ENCODE measurements around the gene SETBP1. TPM values are rescaled to one million over a fixed set of nuclear protein-coding genes. Genes with fewer than 3 reads are reported as not detected.

The SETBP1 gene
- total and polyA plus RNA-seq, 2 of the 4 experiments (the other 2 are of a cell fraction): 0.19 to 0.36 TPM

GRCh38 chr18:44898498-44898897 lies 217.8 kb downstream of the SETBP1 start:
- H2AK5ac ChIP-seq (ENCODE audit: low read depth, low read length): no peak overlapping the region
- H3K9me3 ChIP-seq (ENCODE audit: control insufficient read depth, insufficient read depth, low read length): no peaks in the 10 kb centered on the region
- no peak overlapping the region for H2BK20ac ChIP-seq (ENCODE audit: low read depth, low read length)
- POLR2A ChIA-PET (ENCODE audit: unreplicated experiment): interaction anchor here (0.6 kb wide), 1 partner anchor 301 kb away, joined by 3 read pairs; no protein-coding TSS in a partner anchor
- no peak overlapping the region for H3K4me3 ChIP-seq (ENCODE audit: insufficient read depth, low read depth, low read length)
- BruUV-seq (replicated peaks): no TSS peak
- no peak overlapping the region for H3K23ac ChIP-seq (ENCODE audit: low read depth, low read length)
- no peak overlapping the region for H2AFZ ChIP-seq (replicated peaks; ENCODE audit: low read length, poor library complexity)
- TF ChIP-seq RAD21 (IDR thresholded peaks at IDR 0.05; ENCODE audit: low read length) (no peak), MAFK (IDR thresholded peaks at IDR 0.05; ENCODE audit: low read depth, low read length) (no peak), MAZ (IDR thresholded peaks at IDR 0.05; ENCODE audit: borderline replicate concordance, low read depth, low read length) (no peak), SMC3 (IDR thresholded peaks at IDR 0.05; ENCODE audit: low read depth, low read length) (no peak), FOS (IDR thresholded peaks at IDR 0.05; ENCODE audit: low read depth, low read length) (no peak), BHLHE40 (IDR thresholded peaks at IDR 0.05; ENCODE audit: low read depth, low read length) (no peak), CEBPB (IDR thresholded peaks at IDR 0.05; ENCODE audit: low read depth, low read length) (no peak), POLR2A (IDR thresholded peaks at IDR 0.05; ENCODE audit: low read depth, low read length) (no peak), NFE2L2 (IDR thresholded peaks at IDR 0.05; ENCODE audit: low read depth, low read length) (no peak), ELK1 (IDR thresholded peaks at IDR 0.05; ENCODE audit: borderline replicate concordance, low read depth, low read length) (no peak), RCOR1 (IDR thresholded peaks at IDR 0.05; ENCODE audit: insufficient replicate concordance, low read length) (no peak), RFX5 (IDR thresholded peaks at IDR 0.05; ENCODE audit: low read depth, low read length) (no peak)
- TF ChIP-seq, protein P1, sequence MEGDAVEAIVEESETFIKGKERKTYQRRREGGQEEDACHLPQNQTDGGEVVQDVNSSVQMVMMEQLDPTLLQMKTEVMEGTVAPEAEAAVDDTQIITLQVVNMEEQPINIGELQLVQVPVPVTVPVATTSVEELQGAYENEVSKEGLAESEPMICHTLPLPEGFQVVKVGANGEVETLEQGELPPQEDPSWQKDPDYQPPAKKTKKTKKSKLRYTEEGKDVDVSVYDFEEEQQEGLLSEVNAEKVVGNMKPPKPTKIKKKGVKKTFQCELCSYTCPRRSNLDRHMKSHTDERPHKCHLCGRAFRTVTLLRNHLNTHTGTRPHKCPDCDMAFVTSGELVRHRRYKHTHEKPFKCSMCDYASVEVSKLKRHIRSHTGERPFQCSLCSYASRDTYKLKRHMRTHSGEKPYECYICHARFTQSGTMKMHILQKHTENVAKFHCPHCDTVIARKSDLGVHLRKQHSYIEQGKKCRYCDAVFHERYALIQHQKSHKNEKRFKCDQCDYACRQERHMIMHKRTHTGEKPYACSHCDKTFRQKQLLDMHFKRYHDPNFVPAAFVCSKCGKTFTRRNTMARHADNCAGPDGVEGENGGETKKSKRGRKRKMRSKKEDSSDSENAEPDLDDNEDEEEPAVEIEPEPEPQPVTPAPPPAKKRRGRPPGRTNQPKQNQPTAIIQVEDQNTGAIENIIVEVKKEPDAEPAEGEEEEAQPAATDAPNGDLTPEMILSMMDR (conservative IDR thresholded peaks at IDR 0.05; ENCODE audit: low read depth, low read length): no peak
- TF ChIP-seq, protein P2, sequence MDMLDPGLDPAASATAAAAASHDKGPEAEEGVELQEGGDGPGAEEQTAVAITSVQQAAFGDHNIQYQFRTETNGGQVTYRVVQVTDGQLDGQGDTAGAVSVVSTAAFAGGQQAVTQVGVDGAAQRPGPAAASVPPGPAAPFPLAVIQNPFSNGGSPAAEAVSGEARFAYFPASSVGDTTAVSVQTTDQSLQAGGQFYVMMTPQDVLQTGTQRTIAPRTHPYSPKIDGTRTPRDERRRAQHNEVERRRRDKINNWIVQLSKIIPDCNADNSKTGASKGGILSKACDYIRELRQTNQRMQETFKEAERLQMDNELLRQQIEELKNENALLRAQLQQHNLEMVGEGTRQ (IDR thresholded peaks at IDR 0.05; ENCODE audit: low read depth, low read length): no peak
- no peaks in the 10 kb centered on the region for H3K36me3 ChIP-seq (ENCODE audit: control insufficient read depth, insufficient read depth, low read length)
- no peak overlapping the region for H3K56ac ChIP-seq (ENCODE audit: extremely low read depth, insufficient read depth, low read length)
- dilution Hi-C loops (cut with HindIII; ENCODE audit: low sequenced_read_pairs, unreplicated experiment) (no loop called here), intact Hi-C loops (cut with micrococcal nuclease) (loop anchor here (5.0 to 10.0 kb wide), 2 partner anchors 734 to 1281 kb away; no protein-coding TSS in a partner anchor), in situ Hi-C loops (cut with MboI; ENCODE audit: low sequenced_read_pairs) (loop anchor here (25.0 kb wide), 1 partner anchor 761 kb away; no protein-coding TSS in a partner anchor)
- no peak overlapping the region for H3K14ac ChIP-seq (replicated peaks; ENCODE audit: low read depth, low read length)
- no peak overlapping the region for H2BK5ac ChIP-seq (ENCODE audit: low read depth, low read length, poor library complexity, severe bottlenecking)
- no peaks in the 10 kb centered on the region for H3K9me1 ChIP-seq (ENCODE audit: insufficient read depth, low read length)
- CTCF ChIA-PET: no interaction called here
- no peaks in the 10 kb centered on the region for H3K79me1 ChIP-seq (ENCODE audit: low read depth in 1 of 2, low read length in 2 of 2)
- no peaks in the 10 kb centered on the region for H3K4me1 ChIP-seq (ENCODE audit: control insufficient read depth, insufficient read depth, low read length)
- no peak overlapping the region for H3K27ac ChIP-seq (ENCODE audit: insufficient read depth, low read length)
- H2BK15ac ChIP-seq (ENCODE audit: low read depth, low read length): no peak overlapping the region
- H4K8ac ChIP-seq (ENCODE audit: low read depth in 2 of 2, low read length in 2 of 2): no peak overlapping the region
- H3K4me2 ChIP-seq (ENCODE audit: low read depth, low read length): no peak overlapping the region
- WGBS, 2 experiments (ENCODE audit: extremely low coverage in 2 of 2, insufficient read length in 1 of 2): no CpG with 5 or more reads among the region's 2 CpGs
- DNase-seq (no peak), ATAC-seq (ENCODE audit: low read depth) (no peak)
- H3K9ac ChIP-seq (ENCODE audit: low read depth, low read length): no peak overlapping the region
- H2BK120ac ChIP-seq (ENCODE audit: low read depth, low read length): no peak overlapping the region
- no peak overlapping the region for H2AK9ac ChIP-seq (replicated peaks; ENCODE audit: low read depth, low read length, poor library complexity)
- H3K4ac ChIP-seq (ENCODE audit: low read depth, low read length): no peak overlapping the region
- no peaks in the 10 kb centered on the region for H3K27me3 ChIP-seq (ENCODE audit: control insufficient read depth, insufficient read depth, low read length)
- H3K18ac ChIP-seq (ENCODE audit: low read depth, low read length): no peak overlapping the region
- H4K20me1 ChIP-seq (ENCODE audit: insufficient read depth, low read length): no peaks in the 10 kb centered on the region
- H4K91ac ChIP-seq (ENCODE audit: insufficient read depth, low read depth, low read length): no peak overlapping the region
- no peak overlapping the region for H4K5ac ChIP-seq (ENCODE audit: low read depth, low read length)

Measured in IMR-90 (cell line).